Measurements from ENCODE around the gene OVOL1.

DNA sequence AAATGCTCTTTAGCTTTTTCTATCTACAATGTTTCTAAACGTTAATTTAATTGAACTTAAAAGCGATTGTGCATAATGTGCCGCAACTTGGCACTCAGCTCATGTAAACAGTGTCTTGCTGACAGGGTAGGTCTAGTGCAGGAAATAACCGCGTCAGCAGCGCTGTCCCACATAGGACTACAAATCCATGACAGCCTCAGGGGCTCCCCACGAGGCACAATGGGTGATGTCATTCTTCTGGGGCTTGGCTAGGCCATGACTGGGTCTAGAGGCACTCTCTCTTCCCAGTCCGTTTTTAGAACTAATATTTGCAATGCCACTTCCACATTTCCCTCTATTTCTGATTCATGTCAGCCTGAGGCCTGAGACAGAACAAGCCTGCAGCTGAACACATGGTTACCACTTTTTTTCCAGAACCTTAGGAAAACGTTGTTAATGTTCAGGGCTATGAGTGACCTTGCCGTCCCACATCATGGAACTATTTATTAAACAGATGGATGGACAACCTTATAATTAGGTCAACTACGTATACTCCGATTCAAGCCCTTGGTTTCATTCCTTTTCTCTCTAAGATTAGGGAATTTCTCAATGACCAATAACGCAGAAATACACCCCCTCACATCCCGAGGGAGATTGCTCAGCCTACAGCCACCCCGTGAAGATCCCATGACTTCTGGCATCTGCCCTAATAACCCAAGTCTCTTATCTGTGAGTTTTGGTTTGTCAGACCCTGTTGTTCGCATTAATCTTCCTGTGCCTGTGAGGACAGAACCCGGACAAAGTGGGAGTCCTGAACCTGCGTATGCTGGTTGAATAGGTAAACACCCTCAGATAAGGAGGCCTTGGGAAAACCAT, 27.5 kb downstream of the OVOL1 start:
- TF ChIP-seq, protein P1, sequence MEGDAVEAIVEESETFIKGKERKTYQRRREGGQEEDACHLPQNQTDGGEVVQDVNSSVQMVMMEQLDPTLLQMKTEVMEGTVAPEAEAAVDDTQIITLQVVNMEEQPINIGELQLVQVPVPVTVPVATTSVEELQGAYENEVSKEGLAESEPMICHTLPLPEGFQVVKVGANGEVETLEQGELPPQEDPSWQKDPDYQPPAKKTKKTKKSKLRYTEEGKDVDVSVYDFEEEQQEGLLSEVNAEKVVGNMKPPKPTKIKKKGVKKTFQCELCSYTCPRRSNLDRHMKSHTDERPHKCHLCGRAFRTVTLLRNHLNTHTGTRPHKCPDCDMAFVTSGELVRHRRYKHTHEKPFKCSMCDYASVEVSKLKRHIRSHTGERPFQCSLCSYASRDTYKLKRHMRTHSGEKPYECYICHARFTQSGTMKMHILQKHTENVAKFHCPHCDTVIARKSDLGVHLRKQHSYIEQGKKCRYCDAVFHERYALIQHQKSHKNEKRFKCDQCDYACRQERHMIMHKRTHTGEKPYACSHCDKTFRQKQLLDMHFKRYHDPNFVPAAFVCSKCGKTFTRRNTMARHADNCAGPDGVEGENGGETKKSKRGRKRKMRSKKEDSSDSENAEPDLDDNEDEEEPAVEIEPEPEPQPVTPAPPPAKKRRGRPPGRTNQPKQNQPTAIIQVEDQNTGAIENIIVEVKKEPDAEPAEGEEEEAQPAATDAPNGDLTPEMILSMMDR (IDR thresholded peaks at IDR 0.05): no peak
- no peak for TF ChIP-seq POLR2A (IDR thresholded peaks at IDR 0.05)
- TF ChIP-seq EP300 (IDR thresholded peaks at IDR 0.05): no peak
- no peak for TF ChIP-seq POLR2AphosphoS5 (IDR thresholded peaks at IDR 0.05)
